Measurements from ENCODE around the gene SALL1. TPM values are rescaled to one million over a fixed set of nuclear protein-coding genes. Genes with fewer than 3 reads are reported as not detected.

The SALL1 gene
- total and polyA plus RNA-seq, 2 of the 8 experiments (the other 6 are each of a cell fraction or from before 2014, with no cell fraction given), result 33.7 to 56.8 TPM

GRCh38 chr16:51097729-51098128 lies 53.3 kb downstream of the SALL1 start (continued):
- TF ChIP-seq SP2 (IDR thresholded peaks at IDR 0.05; ENCODE audit: low read length) (no peak), CHD7 (IDR thresholded peaks at IDR 0.05; ENCODE audit: insufficient replicate concordance, low read length) (no peak), TCF12 (IDR thresholded peaks at IDR 0.05; ENCODE audit: low read depth, low read length) (no peak), POLR2AphosphoS5 (IDR thresholded peaks at IDR 0.05; ENCODE audit: low read depth, low read length) (no peak), JUND (IDR thresholded peaks at IDR 0.05; ENCODE audit: low read length) (no peak)

Measured in H1 (cell line).